ENCODE results near the gene TUBB6. TPM values are rescaled to one million over a fixed set of nuclear protein-coding genes. Genes with fewer than 3 reads are reported as not detected.

TUBB6 gene
- polyA plus RNA-seq, 4 donors: 61.8 to 85.8 (median 65.9) TPM

GRCh38 chr18:12290086-12290485, 18.0 kb upstream of the TUBB6 start:
- no peak for DNase-seq (ENCODE audit: low read depth in 4 of 4, low spot score in 2 of 4)

GRCh38 chr18:12291161-12291560, 16.9 kb upstream of the TUBB6 start:
- no peak for DNase-seq (ENCODE audit: low read depth in 4 of 4, low spot score in 2 of 4)

GRCh38 chr18:12291690-12292089, 16.4 kb upstream of the TUBB6 start:
- no peak for DNase-seq (ENCODE audit: low read depth in 4 of 4, low spot score in 2 of 4)

GRCh38 chr18:12293831-12294230, 14.2 kb upstream of the TUBB6 start:
- no peak for DNase-seq (ENCODE audit: low read depth in 4 of 4, low spot score in 2 of 4)

- no peak for DNase-seq (ENCODE audit: low read depth in 4 of 4, low spot score in 2 of 4)
These were observed 12.5 kb upstream of the TUBB6 start for GRCh38 chr18:12295389-12296086.

DNA sequence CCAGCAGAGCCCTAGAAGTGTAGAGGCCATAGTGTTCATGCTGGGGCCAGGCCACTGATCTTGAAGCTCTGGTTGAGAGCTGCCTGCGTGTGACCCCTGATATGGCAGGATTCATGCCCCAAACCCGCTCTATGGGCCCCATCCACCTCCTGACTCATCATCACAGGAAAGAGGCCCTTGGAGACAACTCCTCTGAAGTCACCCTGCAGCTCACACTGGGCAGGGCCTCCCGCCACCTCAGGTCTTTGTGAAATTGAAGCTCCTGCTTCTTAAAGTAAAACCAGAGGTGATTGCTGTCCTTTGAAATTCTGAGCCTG, 12.0 kb upstream of the TUBB6 start:
- DNase-seq (ENCODE audit: low read depth in 4 of 4, low spot score in 2 of 4): no peak

- no peak for DNase-seq (ENCODE audit: low read depth in 4 of 4, low spot score in 2 of 4)
These were observed 11.6 kb upstream of the TUBB6 start for GRCh38 chr18:12296457-12296856.

DNA sequence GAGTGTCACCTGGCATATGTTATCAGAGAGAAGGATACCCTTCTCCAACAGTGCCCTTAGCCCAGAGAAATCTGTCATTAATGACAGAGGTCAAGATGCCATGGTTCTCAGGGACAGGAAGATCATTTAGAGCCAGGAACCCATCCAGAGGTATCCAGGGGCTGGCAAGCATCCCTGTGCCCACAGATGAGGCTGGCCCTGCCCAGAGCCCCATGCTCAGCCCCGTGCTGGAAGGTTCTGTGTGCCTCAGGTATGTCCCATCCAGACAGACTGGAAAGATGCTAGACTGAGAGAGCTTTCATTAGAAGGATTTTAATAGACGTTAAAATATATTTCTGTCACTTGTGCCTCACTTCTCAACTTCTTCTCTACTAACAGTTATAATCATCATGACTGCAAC, 8.2 kb upstream of the TUBB6 start:
- no peak for DNase-seq (ENCODE audit: low read depth in 4 of 4, low spot score in 2 of 4)

DNA sequence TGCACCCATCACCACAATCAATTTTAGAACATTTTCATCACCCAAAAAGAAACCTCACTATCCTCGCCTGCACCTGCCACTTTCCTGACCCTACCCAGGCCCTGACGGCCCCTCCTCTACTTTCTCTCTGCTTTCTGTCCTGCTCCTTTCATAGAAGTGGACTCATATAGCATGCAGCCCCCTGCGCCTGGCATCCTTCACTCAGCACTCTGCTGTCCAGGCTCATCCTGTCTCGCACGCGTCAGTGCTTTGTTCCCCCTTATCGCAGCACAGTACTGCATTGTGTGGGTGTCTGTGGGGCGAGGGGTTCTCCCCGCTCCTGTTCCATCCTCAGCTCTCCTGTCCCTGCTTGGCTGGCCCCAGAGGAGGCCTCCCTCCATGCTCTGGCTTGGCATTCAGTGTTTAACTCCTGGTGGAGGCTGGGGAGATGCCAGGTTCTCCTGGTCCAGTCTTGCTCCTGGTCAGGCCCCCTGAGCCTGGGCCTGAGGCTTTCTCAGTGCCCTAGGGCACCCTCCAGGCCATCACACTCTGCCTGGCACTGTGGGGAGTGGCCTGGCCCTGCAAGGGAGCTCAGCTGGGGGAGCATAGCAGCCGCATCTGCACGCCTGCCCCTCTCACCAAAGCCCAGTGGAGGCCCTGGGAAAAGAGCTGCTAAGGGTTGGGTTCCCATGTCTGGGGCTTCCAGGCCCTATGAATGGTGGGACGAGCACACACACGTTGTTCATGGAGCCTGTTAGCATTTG, 6.6 kb upstream of the TUBB6 start:
- DNase-seq (ENCODE audit: low read depth in 4 of 4, low spot score in 2 of 4): no peak

DNA sequence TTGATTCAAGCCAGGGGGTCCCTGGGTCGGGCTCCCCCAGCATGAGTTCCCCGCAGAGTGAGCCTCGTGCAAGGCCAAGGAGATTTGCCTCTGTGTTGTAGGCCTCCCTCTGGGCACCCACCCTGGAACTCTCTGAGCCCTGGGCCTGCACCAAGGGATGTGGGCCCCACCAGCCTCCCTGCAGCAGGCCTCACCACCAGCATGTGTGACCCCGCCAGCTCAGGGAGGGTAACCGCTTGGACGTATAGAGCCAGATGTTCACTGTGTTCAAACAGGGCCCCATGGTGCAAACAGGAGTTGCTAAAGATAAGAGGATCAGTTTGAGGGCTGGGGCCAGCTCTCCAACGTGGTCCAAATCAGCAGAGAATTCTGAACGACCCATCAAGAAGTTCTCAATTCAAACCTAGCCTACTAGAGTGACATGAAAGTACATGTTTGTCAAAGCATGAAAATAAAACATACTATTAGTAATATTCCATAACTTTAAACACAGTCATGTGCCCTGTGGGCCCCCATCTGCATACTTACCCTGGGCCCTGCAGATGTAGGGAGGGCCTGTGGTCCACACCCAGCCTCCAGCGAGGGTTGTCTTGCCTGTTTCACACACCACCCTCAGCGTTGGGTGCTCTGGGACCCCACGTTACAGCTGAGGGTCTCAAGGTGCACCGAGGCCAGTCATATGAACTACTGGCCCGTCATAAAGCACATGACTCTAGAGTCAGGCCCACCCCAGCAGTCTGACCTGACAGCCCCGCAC, 5.5 kb upstream of the TUBB6 start:
- DNase-seq (ENCODE audit: low read depth in 4 of 4, low spot score in 2 of 4): no peak

GRCh38 chr18:12304351-12305210, 3.5 kb upstream of the TUBB6 start:
- DNase-seq (ENCODE audit: low read depth in 4 of 4, low spot score in 2 of 4): no peak

DNA sequence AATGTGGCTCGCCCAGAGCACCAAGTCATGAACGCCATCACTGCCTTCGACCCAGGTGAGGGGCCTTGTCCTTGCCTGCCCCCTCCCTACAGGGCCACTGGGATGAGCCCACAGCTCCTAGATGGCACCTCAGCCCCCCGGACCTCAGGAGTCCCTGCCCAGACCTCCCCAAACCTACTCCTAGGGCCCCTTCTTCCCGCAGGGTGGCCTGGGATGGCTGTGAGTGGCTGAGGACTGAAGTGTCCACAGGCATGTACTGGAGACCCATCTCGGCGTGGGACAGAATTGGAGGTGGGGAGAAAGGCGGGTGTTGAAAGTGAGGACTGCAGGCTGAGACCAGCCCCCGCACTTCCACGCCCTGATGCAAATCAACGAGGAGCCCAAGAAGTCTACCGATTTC, 2.8 kb upstream of the TUBB6 start:
- no peak for DNase-seq (ENCODE audit: low read depth in 4 of 4, low spot score in 2 of 4)

DNA sequence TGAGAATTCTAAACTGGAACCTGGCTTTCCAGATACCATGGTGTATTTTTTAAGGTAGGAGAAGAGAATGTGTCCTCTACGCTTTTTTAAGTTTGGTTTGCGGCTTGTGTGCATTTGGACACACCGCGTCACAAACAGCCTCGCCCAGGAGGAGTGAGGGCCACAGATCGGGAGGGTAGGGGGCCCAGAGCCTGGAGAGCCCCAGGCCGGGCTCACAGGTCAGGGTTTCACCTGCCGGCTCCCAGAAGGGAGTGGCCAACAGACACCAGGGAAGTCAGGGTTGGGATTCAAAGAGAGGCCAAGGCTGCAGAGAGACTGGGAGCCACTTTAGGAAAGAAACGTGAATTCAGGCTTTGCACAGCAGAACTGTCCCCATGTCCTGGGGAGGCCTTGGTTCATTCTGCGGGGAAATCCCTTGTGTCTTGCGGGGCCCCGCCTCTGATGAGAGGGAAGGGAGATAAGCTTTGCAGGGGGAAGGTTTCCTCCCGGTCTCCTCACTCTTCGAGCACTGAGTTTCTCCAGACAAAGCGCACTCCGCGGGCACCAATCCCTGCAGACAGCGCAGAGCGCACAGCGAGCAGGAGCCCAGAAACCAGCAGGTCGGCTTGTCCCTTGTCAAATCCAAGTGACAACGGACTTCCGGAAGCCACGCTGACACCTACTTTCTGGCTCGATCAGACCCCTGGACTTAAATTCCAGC, 2.0 kb upstream of the TUBB6 start:
- DNase-seq (ENCODE audit: low read depth in 4 of 4, low spot score in 2 of 4): no peak

- DNase-seq (ENCODE audit: low read depth in 4 of 4, low spot score in 2 of 4): no peak
These were observed 1.0 kb upstream of the TUBB6 start for GRCh38 chr18:12306752-12307700.

DNA sequence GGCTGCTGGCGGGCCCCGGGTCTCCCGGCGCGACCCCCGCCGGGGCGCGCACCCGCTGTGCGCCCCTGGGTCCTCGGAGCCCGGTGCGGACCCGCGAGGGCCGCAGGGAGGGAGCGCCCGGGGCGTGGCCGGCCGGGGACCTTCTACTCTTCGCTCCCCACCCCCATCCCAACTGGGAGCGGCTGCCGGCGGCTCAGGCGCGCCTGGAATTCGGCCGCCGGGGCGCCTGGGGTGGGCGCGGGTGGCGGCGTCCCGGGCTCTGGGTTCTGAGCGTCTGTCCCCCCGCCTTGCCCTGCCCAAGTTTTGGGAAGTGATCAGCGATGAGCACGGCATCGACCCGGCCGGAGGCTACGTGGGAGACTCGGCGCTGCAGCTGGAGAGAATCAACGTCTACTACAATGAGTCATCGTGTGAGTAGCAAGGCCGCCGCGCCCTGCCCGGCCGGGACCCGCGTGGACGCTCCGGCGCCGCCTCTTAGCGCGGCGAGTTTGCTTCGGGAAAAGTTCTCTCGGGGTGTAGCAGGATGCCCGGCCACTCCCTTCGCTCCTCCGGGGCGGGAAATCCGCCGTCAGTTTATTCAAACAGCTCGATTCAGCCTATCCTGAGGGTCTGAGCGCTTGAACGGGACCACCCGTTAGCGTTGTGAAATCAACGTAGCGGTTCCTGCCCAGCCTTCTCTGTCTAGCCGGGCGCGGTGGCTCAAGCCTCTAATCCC, 502 bp downstream of the TUBB6 start:
- DNase-seq (ENCODE audit: low read depth in 4 of 4, low spot score in 2 of 4): no peak

DNA sequence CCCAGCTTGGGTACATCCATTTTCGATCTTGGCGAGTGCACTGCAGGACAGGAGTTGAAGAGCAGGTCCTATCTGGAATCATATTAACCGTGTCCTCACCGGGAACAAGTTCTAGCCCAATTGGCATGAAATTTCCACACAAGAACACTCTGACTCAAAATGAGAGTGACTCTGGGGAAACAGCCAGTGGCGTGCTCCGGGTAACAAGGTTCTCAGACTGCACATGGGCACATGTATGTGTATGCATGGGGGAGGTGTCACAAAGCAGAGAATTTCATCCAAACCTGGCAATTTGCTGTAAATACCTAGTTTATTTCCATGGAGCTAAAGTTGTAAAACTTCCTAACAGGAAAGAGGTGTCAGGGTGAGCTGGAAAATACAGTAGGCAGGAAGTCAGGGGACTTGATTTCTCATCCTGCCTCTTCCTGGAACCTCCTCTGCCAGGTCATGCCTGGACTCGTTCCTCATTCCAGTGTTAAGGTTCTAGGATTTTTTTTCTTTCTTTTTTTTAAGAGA, 1.7 kb downstream of the TUBB6 start:
- no peak for DNase-seq (ENCODE audit: low read depth in 4 of 4, low spot score in 2 of 4)

- DNase-seq (ENCODE audit: low read depth in 4 of 4, low spot score in 2 of 4): no peak
These were observed 2.7 kb downstream of the TUBB6 start for GRCh38 chr18:12310762-12311161.

DNA sequence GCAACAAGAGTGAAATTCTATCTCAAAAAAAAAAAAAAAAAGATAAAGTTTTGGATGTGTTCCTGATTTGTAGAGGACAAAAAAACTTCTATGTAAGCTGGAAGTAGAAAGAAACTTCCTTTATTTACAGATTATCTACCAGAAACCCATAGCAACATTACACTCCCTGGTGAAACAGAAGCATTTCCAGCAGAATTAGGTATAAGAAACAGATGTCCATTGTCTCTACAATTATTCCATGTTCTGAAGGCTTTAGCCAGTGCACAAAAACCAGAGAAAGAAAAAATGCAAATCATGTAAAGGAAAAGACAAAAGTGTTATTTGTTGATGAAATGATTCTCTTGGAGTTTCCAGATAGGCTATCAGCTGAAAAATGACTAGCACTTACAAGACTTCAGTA, 4.9 kb downstream of the TUBB6 start:
- no peak for DNase-seq (ENCODE audit: low read depth in 4 of 4, low spot score in 2 of 4)

Measured in left renal cortex interstitium (tissue), 4 donors.